ENCODE measurements around the gene FZD2. TPM values are rescaled to one million over a fixed set of nuclear protein-coding genes. Genes with fewer than 3 reads are reported as not detected.
"Not testable (repeated sequence)": the region's sequence is repeated elsewhere in the genome, so short reads cannot be mapped to it uniquely, and the experiment has no call there.

Gene FZD2
- total and polyA plus RNA-seq, 2 of the 13 experiments (the other 11 are each of a cell fraction or from before 2014, with no cell fraction given): 0.07 to 0.13 TPM

DNA sequence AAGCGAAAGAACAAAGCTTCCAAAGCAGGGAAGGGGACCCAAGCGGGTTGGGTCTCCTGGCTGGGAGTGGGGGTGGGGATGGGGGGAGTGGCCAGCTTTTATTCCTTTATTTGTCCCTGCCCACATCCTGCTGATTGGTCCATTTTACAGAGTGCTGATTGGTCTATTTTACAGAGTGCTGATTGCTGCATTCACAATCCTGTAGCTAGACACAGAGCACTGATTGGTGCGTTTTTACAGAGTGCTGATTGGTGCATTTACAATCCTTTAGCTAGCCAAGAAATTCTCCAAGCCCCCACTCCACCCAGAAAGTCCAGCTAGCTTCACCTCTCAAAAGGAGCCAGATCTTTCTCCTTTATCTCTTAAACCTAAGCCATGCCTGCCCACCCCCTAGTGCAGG is 19.4 kb upstream of the FZD2 start:
- H3K9ac ChIP-seq (ENCODE audit: insufficient read depth, low read depth, low read length); H3K4me2 ChIP-seq (ENCODE audit: low read depth, low read length); CTCF ChIA-PET (ENCODE audit: low intra/inter-chr PET ratio, low total read pairs); H2AFZ ChIP-seq (ENCODE audit: low read length); BruUV-seq (replicated peaks); intact Hi-C loops (cut with micrococcal nuclease; ENCODE audit: unreplicated experiment); H3K27ac ChIP-seq (ENCODE audit: extremely low read length, insufficient read depth, low read length); FAIRE-seq; POLR2A ChIA-PET; H3K27me3 ChIP-seq (ENCODE audit: control insufficient read depth in 1 of 2, insufficient read depth in 2 of 2, low read length in 2 of 2); DNase-seq (ENCODE audit: low spot score); H3K9me3 ChIP-seq (ENCODE audit: low read length); H4K20me1 ChIP-seq (ENCODE audit: insufficient read depth, low read length); H3K79me2 ChIP-seq (ENCODE audit: insufficient read depth, low read length); H3K36me3 ChIP-seq (replicated peaks in 1 of 2; ENCODE audit: control insufficient read depth in 1 of 2, insufficient read depth in 2 of 2, low read length in 2 of 2); H3K4me3 ChIP-seq (replicated peaks in 1 of 3; ENCODE audit: insufficient read depth in 1 of 3, low read depth in 2 of 3, low read length in 3 of 3); ATAC-seq: not testable (repeated sequence)
- WGBS (ENCODE audit: low lambda C conversion rate): 67% methylated on average over 3 of the region's 3 CpGs
- in situ Hi-C loops (cut with HindIII; ENCODE audit: extremely low pct_ligation_motif_present, low pct_unique_long_range_greater_than_20kb): loop anchor here (10.0 kb wide), 1 partner anchor 137 kb away; no protein-coding TSS in a partner anchor
- H3K4me1 ChIP-seq (ENCODE audit: insufficient read depth, low read length): peaks cover 26% of the 10 kb centered on the region
- 0 out of 2 replicates have a peak, but pooled peaks have one; percentile 26 for TF ChIP-seq NFYC (CRISPR knock-in tag; IDR thresholded peaks at IDR 0.05)
- 0 out of 2 replicates have a peak, but pooled peaks have one; percentile 45 for TF ChIP-seq NFYB (CRISPR knock-in tag; IDR thresholded peaks at IDR 0.05)

DNA sequence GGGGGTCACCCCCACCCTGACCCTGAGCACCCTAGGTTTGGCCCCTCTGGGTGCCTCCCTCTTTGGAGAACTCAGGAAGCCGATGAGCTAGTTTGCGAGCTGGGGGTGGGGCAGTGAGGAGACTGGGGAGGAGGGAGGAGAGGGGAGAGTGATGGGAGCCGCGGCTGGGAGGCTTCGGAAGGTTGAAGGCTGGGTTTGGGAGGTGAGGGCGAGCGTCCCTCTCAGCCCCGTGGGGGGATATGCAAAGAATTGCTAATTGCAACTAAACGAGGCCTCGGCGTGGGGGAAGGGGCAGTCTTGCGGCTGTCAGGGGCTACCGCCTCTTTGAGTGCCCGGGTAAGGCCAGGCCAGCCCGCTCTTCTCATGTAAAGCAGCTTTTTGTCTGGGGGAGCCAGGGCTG is 17.6 kb upstream of the FZD2 start:
- Histone ChIP-seq H3K4me2 (ENCODE audit: low read depth, low read length) (no peak overlapping the region), H3K27ac (ENCODE audit: extremely low read length, insufficient read depth, low read length) (no peak overlapping the region), H3K4me1 (ENCODE audit: insufficient read depth, low read length) (peaks cover 34% of the 10 kb centered on the region), H3K9me3 (ENCODE audit: low read length) (no peaks in the 10 kb centered on the region), H3K4me3 (replicated peaks in 1 of 3; ENCODE audit: insufficient read depth in 1 of 3, low read depth in 2 of 3, low read length in 3 of 3) (no peak overlapping the region), H3K27me3 (ENCODE audit: control insufficient read depth in 1 of 2, insufficient read depth in 2 of 2, low read length in 2 of 2) (peaks cover 3 to 7% of the 10 kb centered on the region in 2 experiments; a peak in 1 of 5 replicates), H3K79me2 (ENCODE audit: insufficient read depth, low read length) (no peaks in the 10 kb centered on the region), H2AFZ (ENCODE audit: low read length) (no peak overlapping the region), H3K36me3 (replicated peaks in 1 of 2; ENCODE audit: control insufficient read depth in 1 of 2, insufficient read depth in 2 of 2, low read length in 2 of 2) (no peaks in the 10 kb centered on the region), H3K9ac (ENCODE audit: insufficient read depth, low read depth, low read length) (no peak overlapping the region), H4K20me1 (ENCODE audit: insufficient read depth, low read length) (no peaks in the 10 kb centered on the region)
- intact Hi-C loops (cut with micrococcal nuclease; ENCODE audit: unreplicated experiment): no loop called here
- in situ Hi-C loops (cut with HindIII; ENCODE audit: extremely low pct_ligation_motif_present, low pct_unique_long_range_greater_than_20kb): loop anchor here (5.0 to 10.0 kb wide), 2 partner anchors 93 to 135 kb away; no protein-coding TSS in a partner anchor
- POLR2A ChIA-PET: no interaction called here
- FAIRE-seq (no peak), DNase-seq (ENCODE audit: low spot score) (no peak), ATAC-seq (no peak)
- no TSS peak for BruUV-seq (replicated peaks)
- no peak for TF ChIP-seq ZNF207 (IDR thresholded peaks at IDR 0.05; ENCODE audit: borderline replicate concordance)
- CTCF ChIA-PET (ENCODE audit: low intra/inter-chr PET ratio, low total read pairs): no interaction called here
- 46% methylated on average over 15 of the region's 15 CpGs for WGBS (ENCODE audit: low lambda C conversion rate)
